ENCODE measurements around the gene ADAM17. TPM values are rescaled to one million over a fixed set of nuclear protein-coding genes. Genes with fewer than 3 reads are reported as not detected.

ADAM17 gene
- total RNA-seq, 1 experiment from 2014 or later = 50.0 TPM

GRCh38 chr2:9524291-9524690 lies 31.3 kb downstream of the ADAM17 start:
- H3K4me3 ChIP-seq (ENCODE audit: low read depth in 2 of 2, low read length in 2 of 2) = no peak overlapping the region
- POLR2A ChIA-PET = no interaction called here
- DNase-seq (ENCODE audit: low read depth, low spot score) (no peak), ATAC-seq (no peak)
- in situ Hi-C loops (cut with HindIII; ENCODE audit: low pct_unique_long_range_greater_than_20kb, low sequenced_read_pairs) = no loop called here
- no peak for TF ChIP-seq SIN3A (IDR thresholded peaks at IDR 0.05; ENCODE audit: borderline replicate concordance, insufficient read depth, low read depth, low read length)
- TF ChIP-seq, protein P1, sequence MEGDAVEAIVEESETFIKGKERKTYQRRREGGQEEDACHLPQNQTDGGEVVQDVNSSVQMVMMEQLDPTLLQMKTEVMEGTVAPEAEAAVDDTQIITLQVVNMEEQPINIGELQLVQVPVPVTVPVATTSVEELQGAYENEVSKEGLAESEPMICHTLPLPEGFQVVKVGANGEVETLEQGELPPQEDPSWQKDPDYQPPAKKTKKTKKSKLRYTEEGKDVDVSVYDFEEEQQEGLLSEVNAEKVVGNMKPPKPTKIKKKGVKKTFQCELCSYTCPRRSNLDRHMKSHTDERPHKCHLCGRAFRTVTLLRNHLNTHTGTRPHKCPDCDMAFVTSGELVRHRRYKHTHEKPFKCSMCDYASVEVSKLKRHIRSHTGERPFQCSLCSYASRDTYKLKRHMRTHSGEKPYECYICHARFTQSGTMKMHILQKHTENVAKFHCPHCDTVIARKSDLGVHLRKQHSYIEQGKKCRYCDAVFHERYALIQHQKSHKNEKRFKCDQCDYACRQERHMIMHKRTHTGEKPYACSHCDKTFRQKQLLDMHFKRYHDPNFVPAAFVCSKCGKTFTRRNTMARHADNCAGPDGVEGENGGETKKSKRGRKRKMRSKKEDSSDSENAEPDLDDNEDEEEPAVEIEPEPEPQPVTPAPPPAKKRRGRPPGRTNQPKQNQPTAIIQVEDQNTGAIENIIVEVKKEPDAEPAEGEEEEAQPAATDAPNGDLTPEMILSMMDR (IDR thresholded peaks at IDR 0.05) = no peak
- no peak for TF ChIP-seq TCF7L2 (IDR thresholded peaks at IDR 0.05; ENCODE audit: low read depth, low read length)
- TF ChIP-seq POLR2AphosphoS5 (IDR thresholded peaks at IDR 0.05; ENCODE audit: low read depth, low read length) = no peak
- no peak for TF ChIP-seq REST (IDR thresholded peaks at IDR 0.05; ENCODE audit: insufficient read depth in 1 of 2, low read depth in 2 of 2, low read length in 1 of 2)
- H3K36me3 ChIP-seq (ENCODE audit: control insufficient read depth, insufficient read depth, low read length) = peaks cover 34% of the 10 kb centered on the region
- BruUV-seq (replicated peaks) = no TSS peak
- H3K27ac ChIP-seq (ENCODE audit: low read length) = no peak overlapping the region
- H3K9me3 ChIP-seq (ENCODE audit: control insufficient read depth, insufficient read depth, low read depth, low read length) = no peaks in the 10 kb centered on the region
- intact Hi-C loops (cut with micrococcal nuclease; ENCODE audit: unreplicated experiment) = no loop called here
- no peaks in the 10 kb centered on the region for H3K4me1 ChIP-seq (ENCODE audit: control insufficient read depth, insufficient read depth, low read length)
- CTCF ChIA-PET = no interaction called here
- no peaks in the 10 kb centered on the region for H3K27me3 ChIP-seq (ENCODE audit: control insufficient read depth, insufficient read depth, low read length)

DNA sequence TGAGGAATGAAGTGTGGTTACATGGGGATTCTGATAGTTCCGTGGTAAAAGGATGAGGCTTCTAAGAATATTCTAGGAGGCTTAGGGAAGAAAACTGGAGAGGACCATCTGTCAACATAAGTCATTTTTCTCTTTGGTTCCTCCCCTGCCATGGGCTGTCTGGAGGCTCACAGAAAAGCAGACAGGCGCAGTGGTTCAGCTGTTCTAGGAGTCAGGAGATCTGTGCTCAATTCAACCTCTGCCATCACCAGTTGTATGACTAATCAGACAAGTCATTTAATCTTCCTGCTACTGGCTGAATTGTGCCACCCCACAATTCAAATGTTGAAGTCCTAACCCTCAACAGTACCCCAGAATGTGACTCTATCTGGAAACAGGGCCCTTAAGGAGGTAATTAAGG lies 36.4 kb downstream of the ADAM17 start:
- DNase-seq (ENCODE audit: low read depth, low spot score) = no peak

More for the DNA sequence above, 36.4 kb downstream of the ADAM17 start:
- TF ChIP-seq REST (IDR thresholded peaks at IDR 0.05; ENCODE audit: insufficient read depth in 1 of 2, low read depth in 2 of 2, low read length in 1 of 2) (no peak), POLR2AphosphoS5 (IDR thresholded peaks at IDR 0.05; ENCODE audit: low read depth, low read length) (no peak), TCF7L2 (IDR thresholded peaks at IDR 0.05; ENCODE audit: low read depth, low read length) (no peak), SIN3A (IDR thresholded peaks at IDR 0.05; ENCODE audit: borderline replicate concordance, insufficient read depth, low read depth, low read length) (no peak)
- TF ChIP-seq, protein P1 (IDR thresholded peaks at IDR 0.05) = no peak
- Histone ChIP-seq H3K4me3 (ENCODE audit: low read depth in 2 of 2, low read length in 2 of 2) (no peak overlapping the region), H3K9me3 (ENCODE audit: control insufficient read depth, insufficient read depth, low read depth, low read length) (no peaks in the 10 kb centered on the region), H3K36me3 (ENCODE audit: control insufficient read depth, insufficient read depth, low read length) (peaks cover 26% of the 10 kb centered on the region), H3K27me3 (ENCODE audit: control insufficient read depth, insufficient read depth, low read length) (no peaks in the 10 kb centered on the region), H3K4me1 (ENCODE audit: control insufficient read depth, insufficient read depth, low read length) (no peaks in the 10 kb centered on the region), H3K27ac (ENCODE audit: low read length) (no peak overlapping the region)
- POLR2A ChIA-PET = no interaction called here
- BruUV-seq (replicated peaks) = no TSS peak
- ATAC-seq = no peak
- in situ Hi-C loops (cut with HindIII; ENCODE audit: low pct_unique_long_range_greater_than_20kb, low sequenced_read_pairs) = no loop called here
- CTCF ChIA-PET = interaction anchor here (0.7 kb wide), 1 partner anchor 577 kb away, joined by 3 read pairs; no protein-coding TSS in a partner anchor
- intact Hi-C loops (cut with micrococcal nuclease; ENCODE audit: unreplicated experiment) = no loop called here

Data from Panc1 (cell line).